ENCODE measurements around the gene THRAP3. TPM values are rescaled to one million over a fixed set of nuclear protein-coding genes. Genes with fewer than 3 reads are reported as not detected.
A peak's percentile ranks its signal among the peaks of the same experiment; 100 is the strongest.

The THRAP3 gene
- polyA plus RNA-seq, 1 of the 3 experiments (the other 2 are of a cell fraction), result 33.7 TPM

GRCh38 chr1:36320767-36321118 lies 96.5 kb downstream of the THRAP3 start:
- no peak overlapping the region for H3K9ac ChIP-seq
- H3K4me2 ChIP-seq, result no peak overlapping the region
- CTCF ChIA-PET, result interaction anchor here (0.6 to 2.5 kb wide), 2 partner anchors 12 to 61 kb away, joined by 3 to 8 read pairs; no protein-coding TSS in a partner anchor
- no peak overlapping the region; a peak in 1 of 4 replicates for H3K27ac ChIP-seq (ENCODE audit: low read depth in 2 of 2, low read length in 1 of 2)
- peaks cover 18% of the 10 kb centered on the region; the same call in 1 of the 2 replicates for H3K79me2 ChIP-seq (ENCODE audit: insufficient read depth)
- H3K36me3 ChIP-seq (replicated peaks in 1 of 2; ENCODE audit: control insufficient read depth in 1 of 2, insufficient read depth in 2 of 2, low read length in 1 of 2), result peaks cover 0 to 6% of the 10 kb centered on the region in 2 experiments
- 0 out of 2 replicates have a peak, but pooled peaks cover 3% of the 10 kb centered on the region for H4K20me1 ChIP-seq (ENCODE audit: insufficient read depth)
- peaks cover 8% of the 10 kb centered on the region for H3F3A ChIP-seq (replicated peaks; ENCODE audit: insufficient read depth)
- H2AFZ ChIP-seq (ENCODE audit: low read depth), result no peak overlapping the region
- H3K27me3 ChIP-seq (ENCODE audit: insufficient read depth), result no peaks in the 10 kb centered on the region
- TF ChIP-seq EZH2phosphoT487 (IDR thresholded peaks at IDR 0.05; ENCODE audit: borderline replicate concordance, low read depth), result no peak
- peaks cover 9 to 24% of the 10 kb centered on the region in 2 experiments; a peak in 1 of 4 replicates for H3K4me1 ChIP-seq (ENCODE audit: control insufficient read depth in 1 of 2, insufficient read depth in 2 of 2, low read depth in 1 of 2, low read length in 1 of 2)
- WGBS (ENCODE audit: low lambda C conversion rate), result 95% methylated on average over 22 of the region's 23 CpGs
- no peak overlapping the region for H3K4me3 ChIP-seq (ENCODE audit: low read depth in 2 of 2, low read length in 1 of 2)
- no peaks in the 10 kb centered on the region for H3K9me3 ChIP-seq
- DNase-seq, result no peak
- H3K9me2 ChIP-seq, result no peaks in the 10 kb centered on the region
- POLR2A ChIA-PET, result no interaction called here

- H3K4me3 ChIP-seq (ENCODE audit: low read depth in 2 of 2, low read length in 1 of 2), result no peak overlapping the region
- no peaks in the 10 kb centered on the region for H3K27me3 ChIP-seq (ENCODE audit: insufficient read depth)
- H3K4me1 ChIP-seq (ENCODE audit: control insufficient read depth in 1 of 2, insufficient read depth in 2 of 2, low read depth in 1 of 2, low read length in 1 of 2), result peaks cover 9 to 24% of the 10 kb centered on the region in 2 experiments; a peak in 1 of 4 replicates
- 76% methylated on average over 33 of the region's 59 CpGs for WGBS (ENCODE audit: low lambda C conversion rate)
- H4K20me1 ChIP-seq (ENCODE audit: insufficient read depth), result 0 out of 2 replicates have a peak, but pooled peaks cover 3% of the 10 kb centered on the region
- no peak overlapping the region for H3K9ac ChIP-seq
- POLR2A ChIA-PET, result interaction anchor here (0.9 kb wide), 1 partner anchor 64 kb away, joined by 3 read pairs; the partner anchor contains the start of gene STK40
- peaks cover 5% of the 10 kb centered on the region for H3F3A ChIP-seq (replicated peaks; ENCODE audit: insufficient read depth)
- no peak overlapping the region for H2AFZ ChIP-seq (ENCODE audit: low read depth)
- peaks cover 18% of the 10 kb centered on the region; the same call in 1 of the 2 replicates for H3K79me2 ChIP-seq (ENCODE audit: insufficient read depth)
- peak overlapping the region; percentile 28; the same call in 1 of the 2 replicates for H3K4me2 ChIP-seq
- H3K9me2 ChIP-seq, result no peaks in the 10 kb centered on the region
- CTCF ChIA-PET, result interaction anchor here (1.4 to 2.1 kb wide), 2 partner anchors 48 to 171 kb away, joined by 8 read pairs; partner anchors contain the start of gene TRAPPC3
- no peaks in the 10 kb centered on the region for H3K9me3 ChIP-seq
- peak overlapping the region; percentile 20 to 24; a peak in 2 of 4 replicates for H3K27ac ChIP-seq (ENCODE audit: low read depth in 2 of 2, low read length in 1 of 2)
- peak; percentile 91 for DNase-seq
- H3K36me3 ChIP-seq (replicated peaks in 1 of 2; ENCODE audit: control insufficient read depth in 1 of 2, insufficient read depth in 2 of 2, low read length in 1 of 2), result peaks cover 0 to 6% of the 10 kb centered on the region in 2 experiments
- TF ChIP-seq GABPA (IDR thresholded peaks at IDR 0.05; ENCODE audit: low read depth), result no peak
- TF ChIP-seq MAX (IDR thresholded peaks at IDR 0.05; ENCODE audit: low read depth), result 0 out of 2 replicates have a peak, but pooled peaks have one; percentile 28
- peak; percentile 41; the same call in 1 of the 2 replicates for TF ChIP-seq POLR2AphosphoS5 (IDR thresholded peaks at IDR 0.05; ENCODE audit: low read depth, low read length)
- TF ChIP-seq RCOR1 (IDR thresholded peaks at IDR 0.05; ENCODE audit: low read length), result no peak; the same call in 1 of the 2 replicates
- TF ChIP-seq ZBTB33 (IDR thresholded peaks at IDR 0.05; ENCODE audit: borderline replicate concordance, low read depth), result no peak
- TF ChIP-seq EZH2phosphoT487 (IDR thresholded peaks at IDR 0.05; ENCODE audit: borderline replicate concordance, low read depth), result no peak
- no peak for TF ChIP-seq RXRA (IDR thresholded peaks at IDR 0.05; ENCODE audit: borderline replicate concordance, low read depth)
- no peak for TF ChIP-seq USF1 (IDR thresholded peaks at IDR 0.05; ENCODE audit: borderline replicate concordance, low read depth)
- TF ChIP-seq FOXJ3 (CRISPR knock-in tag; IDR thresholded peaks at IDR 0.05), result 0 out of 2 replicates have a peak, but pooled peaks have one; percentile 38
- no peak for TF ChIP-seq SMC3 (IDR thresholded peaks at IDR 0.05; ENCODE audit: low read depth, low read length)
- no peak for TF ChIP-seq FOXM1 (IDR thresholded peaks at IDR 0.05; ENCODE audit: low read depth)
- TF ChIP-seq RAD21 (IDR thresholded peaks at IDR 0.05; ENCODE audit: low read length), result no peak
- TF ChIP-seq MXI1 (IDR thresholded peaks at IDR 0.05; ENCODE audit: low read depth, low read length), result no peak
- TF ChIP-seq FOSL2 (IDR thresholded peaks at IDR 0.05; ENCODE audit: borderline replicate concordance, low read depth), result no peak
- TF ChIP-seq TEAD4 (IDR thresholded peaks at IDR 0.05; ENCODE audit: borderline replicate concordance, insufficient read depth), result no peak
- peak; percentile 52; the same call in 1 of the 2 replicates for TF ChIP-seq MEF2A (IDR thresholded peaks at IDR 0.05; ENCODE audit: borderline replicate concordance, low read depth)
- TF ChIP-seq TCF12 (IDR thresholded peaks at IDR 0.05), result peak; percentile 70; the same call in 1 of the 2 replicates
- TF ChIP-seq RFX5 (IDR thresholded peaks at IDR 0.05; ENCODE audit: low read length), result no peak
- no peak for TF ChIP-seq CTCF (IDR thresholded peaks at IDR 0.05)
- no peak for TF ChIP-seq PBX3 (IDR thresholded peaks at IDR 0.05)
These were observed 97.1 kb downstream of the THRAP3 start for GRCh38 chr1:36321119-36321951.
